M059J (cell line): ENCODE measurements around the gene ARMC9. TPM values are rescaled to one million over a fixed set of nuclear protein-coding genes. Genes with fewer than 3 reads are reported as not detected.
"Not testable (repeated sequence)": the region's sequence is repeated elsewhere in the genome, so short reads cannot be mapped to it uniquely, and the experiment has no call there.

Source experiments
- DNase-seq: peaks from one replicate; pipeline ENCODE4 v3.0.0-alpha.2; 2012; ENCODE audit warnings: low read depth
- total RNA-seq: library from RNA; depleted of rRNA; stranded (reverse); fragments of >200 nt; shearing (Covaris generic); gene quantifications from 2 replicates; pipeline ENCODE4 v1.2.3, GENCODE V29; 2014

Gene ARMC9
- total RNA-seq, 1 experiment from 2014 or later, result 68.2 TPM

GRCh38 chr2:231241755-231242507, 43.5 kb downstream of the ARMC9 start:
- DNase-seq, result no peak

- no peak for DNase-seq
Observed at GRCh38 chr2:231243866-231244265, 45.4 kb downstream of the ARMC9 start.

GRCh38 chr2:231244382-231245248, 46.2 kb downstream of the ARMC9 start:
- DNase-seq, result no peak

GRCh38 chr2:231245249-231246094, 47.0 kb downstream of the ARMC9 start:
- DNase-seq, result no peak

GRCh38 chr2:231246171-231246842, 47.9 kb downstream of the ARMC9 start:
- DNase-seq, result no peak

- DNase-seq, result peak; percentile 35
Observed at GRCh38 chr2:231250146-231250545, 51.7 kb downstream of the ARMC9 start.

GRCh38 chr2:231250698-231251097, 52.3 kb downstream of the ARMC9 start:
- no peak for DNase-seq

- DNase-seq, result not testable (repeated sequence)
Observed at GRCh38 chr2:231253292-231253691, 54.9 kb downstream of the ARMC9 start.

GRCh38 chr2:231256494-231256893, 58.1 kb downstream of the ARMC9 start:
- no peak for DNase-seq

GRCh38 chr2:231257763-231258162, 59.3 kb downstream of the ARMC9 start:
- no peak for DNase-seq

GRCh38 chr2:231258701-231259100, 60.3 kb downstream of the ARMC9 start:
- DNase-seq, result no peak

GRCh38 chr2:231259104-231259503, 60.7 kb downstream of the ARMC9 start:
- DNase-seq, result no peak

GRCh38 chr2:231260442-231261208, 62.2 kb downstream of the ARMC9 start:
- DNase-seq, result peak; percentile 41

- no peak for DNase-seq
Observed at GRCh38 chr2:231263118-231263831, 64.8 kb downstream of the ARMC9 start.

GRCh38 chr2:231270221-231271114, 72.0 kb downstream of the ARMC9 start:
- no peak for DNase-seq

GRCh38 chr2:231272991-231273390, 74.6 kb downstream of the ARMC9 start:
- DNase-seq, result no peak

GRCh38 chr2:231276987-231277386, 78.6 kb downstream of the ARMC9 start:
- DNase-seq, result no peak

GRCh38 chr2:231277962-231278361, 79.5 kb downstream of the ARMC9 start:
- no peak for DNase-seq

GRCh38 chr2:231278868-231279267, 80.4 kb downstream of the ARMC9 start:
- no peak for DNase-seq
